ACC112 (cell line): ENCODE data around the gene RIMBP2.

ENCODE experiments used
- H2AFZ ChIP-seq: fragments of 200-600 bp; sonication (generic); one replicate; pipeline ENCODE4 v1.6.0; 2017; ENCODE audit warnings: antibody characterized with exemption, low read length; ENCODE audit not compliant: unreplicated experiment
- H3K27ac ChIP-seq: fragments of 200-600 bp; sonication (generic); 2 replicates; pipeline ENCODE4 v1.5.1; 2014; ENCODE audit warnings: low read depth, mild to moderate bottlenecking, antibody characterized with exemption, low read length, moderate library complexity
- H3K27me3 ChIP-seq: fragments of 200-600 bp; sonication (generic); 2 replicates; pipeline ENCODE4 v1.6.1; 2014; ENCODE audit warnings: mild to moderate bottlenecking, antibody characterized with exemption, low read length, moderate library complexity, mixed read lengths; ENCODE audit not compliant: insufficient read depth
- H3K36me3 ChIP-seq: fragments of 200-600 bp; sonication (generic); 2 replicates; pipeline ENCODE4 v1.6.1; 2016; ENCODE audit warnings: mild to moderate bottlenecking, antibody characterized with exemption, low read length, moderate library complexity, mixed read lengths; ENCODE audit not compliant: insufficient read depth
- H3K4me1 ChIP-seq: fragments of 200-600 bp; sonication (generic); one replicate; pipeline ENCODE4 v1.6.1; 2016; ENCODE audit warnings: low read length, mixed read lengths; ENCODE audit not compliant: insufficient read depth, unreplicated experiment, control insufficient read depth
- H3K4me3 ChIP-seq: fragments of 200-600 bp; sonication (generic); 2 replicates; pipeline ENCODE4 v1.5.1; 2014; ENCODE audit warnings: mild to moderate bottlenecking, low read depth, low read length
- H3K79me2 ChIP-seq: fragments of 200-600 bp; sonication (generic); one replicate; pipeline ENCODE4 v1.6.0; 2016; ENCODE audit warnings: low read length; ENCODE audit not compliant: control insufficient read depth, unreplicated experiment, insufficient read depth

Gene RIMBP2

GRCh38 chr12:130705178-130705822, 10.8 kb downstream of the RIMBP2 start:
- no peak overlapping the region for H3K27ac ChIP-seq
- H2AFZ ChIP-seq, result no peak overlapping the region

GRCh38 chr12:130704606-130705005, 11.5 kb downstream of the RIMBP2 start:
- Histone ChIP-seq H3K27ac (no peak overlapping the region), H3K36me3 (no peaks in the 10 kb centered on the region), H3K79me2 (no peaks in the 10 kb centered on the region), H3K27me3 (no peaks in the 10 kb centered on the region), H3K4me1 (no peaks in the 10 kb centered on the region), H2AFZ (no peak overlapping the region), H3K4me3 (no peak overlapping the region)

More at GRCh38 chr12:130705178-130705822, 10.8 kb downstream of the RIMBP2 start:
- Histone ChIP-seq H3K27me3 (no peaks in the 10 kb centered on the region), H3K36me3 (no peaks in the 10 kb centered on the region), H3K4me1 (no peaks in the 10 kb centered on the region), H3K79me2 (no peaks in the 10 kb centered on the region), H3K4me3 (no peak overlapping the region)

- no peaks in the 10 kb centered on the region for H3K27me3 ChIP-seq
- no peaks in the 10 kb centered on the region for H3K4me1 ChIP-seq
Observed at GRCh38 chr12:130703733-130704375, 12.2 kb downstream of the RIMBP2 start.

GRCh38 chr12:130702966-130703732, 12.9 kb downstream of the RIMBP2 start:
- Histone ChIP-seq H3K27ac (no peak overlapping the region), H2AFZ (no peak overlapping the region), H3K36me3 (no peaks in the 10 kb centered on the region), H3K4me1 (no peaks in the 10 kb centered on the region), H3K4me3 (no peak overlapping the region), H3K27me3 (no peaks in the 10 kb centered on the region), H3K79me2 (no peaks in the 10 kb centered on the region)

More at GRCh38 chr12:130703733-130704375, 12.2 kb downstream of the RIMBP2 start:
- H3K36me3 ChIP-seq, result no peaks in the 10 kb centered on the region
- H3K79me2 ChIP-seq, result no peaks in the 10 kb centered on the region
- no peak overlapping the region for H3K4me3 ChIP-seq
- no peak overlapping the region for H2AFZ ChIP-seq
- no peak overlapping the region for H3K27ac ChIP-seq

- no peaks in the 10 kb centered on the region for H3K27me3 ChIP-seq
- no peak overlapping the region for H3K27ac ChIP-seq
- no peaks in the 10 kb centered on the region for H3K79me2 ChIP-seq
- no peaks in the 10 kb centered on the region for H3K36me3 ChIP-seq
- no peak overlapping the region for H2AFZ ChIP-seq
- no peaks in the 10 kb centered on the region for H3K4me1 ChIP-seq
- H3K4me3 ChIP-seq, result no peak overlapping the region
Observed at GRCh38 chr12:130701402-130701744, 14.7 kb downstream of the RIMBP2 start.

- Histone ChIP-seq H2AFZ (no peak overlapping the region), H3K27me3 (no peaks in the 10 kb centered on the region), H3K27ac (no peak overlapping the region), H3K36me3 (no peaks in the 10 kb centered on the region), H3K4me1 (no peaks in the 10 kb centered on the region), H3K4me3 (no peak overlapping the region), H3K79me2 (no peaks in the 10 kb centered on the region)
Observed at GRCh38 chr12:130700492-130701401, 15.4 kb downstream of the RIMBP2 start.

GRCh38 chr12:130698106-130698505, 18.0 kb downstream of the RIMBP2 start:
- no peaks in the 10 kb centered on the region for H3K79me2 ChIP-seq
- H3K27me3 ChIP-seq, result no peaks in the 10 kb centered on the region
- H3K36me3 ChIP-seq, result no peaks in the 10 kb centered on the region
- H3K4me1 ChIP-seq, result no peaks in the 10 kb centered on the region
- H3K27ac ChIP-seq, result no peak overlapping the region
- H3K4me3 ChIP-seq, result no peak overlapping the region
- H2AFZ ChIP-seq, result no peak overlapping the region

GRCh38 chr12:130696379-130697100, 19.6 kb downstream of the RIMBP2 start:
- Histone ChIP-seq H3K4me1 (no peaks in the 10 kb centered on the region), H3K79me2 (no peaks in the 10 kb centered on the region), H3K27me3 (no peaks in the 10 kb centered on the region), H3K27ac (no peak overlapping the region), H3K4me3 (no peak overlapping the region), H3K36me3 (no peaks in the 10 kb centered on the region), H2AFZ (no peak overlapping the region)

GRCh38 chr12:130695061-130695460, 21.0 kb downstream of the RIMBP2 start:
- Histone ChIP-seq H2AFZ (no peak overlapping the region), H3K27ac (no peak overlapping the region), H3K4me3 (no peak overlapping the region), H3K4me1 (no peaks in the 10 kb centered on the region), H3K79me2 (no peaks in the 10 kb centered on the region), H3K36me3 (no peaks in the 10 kb centered on the region), H3K27me3 (no peaks in the 10 kb centered on the region)
